WTC11 (cell line): ENCODE results near the gene PTPN7. TPM values are rescaled to one million over a fixed set of nuclear protein-coding genes. Genes with fewer than 3 reads are reported as not detected.
A peak's percentile ranks its signal among the peaks of the same experiment; 100 is the strongest.
"Not testable (repeated sequence)": the region's sequence is repeated elsewhere in the genome, so short reads cannot be mapped to it uniquely, and the experiment has no call there.

Experiments
- ATAC-seq: fragments of 200-7000 bp; cut with Tn5 transposase; 2 replicates; pipeline ENCODE4 v1.10.0; 2021; ENCODE audit warnings: mild to moderate bottlenecking, moderate library complexity
- CTCF ChIA-PET: fragments of 300-600 bp; sonication (Branson Sonifier 250); formaldehyde crosslinking; loops from one replicate; lab custom pipeline; 2021; ENCODE audit warnings: antibody characterized with exemption; lab: Charles Lee
- POLR2A ChIA-PET: fragments of 350-600 bp; sonication (Branson Sonifier 250); formaldehyde crosslinking; loops from one replicate; lab custom pipeline; 2021; ENCODE audit warnings: antibody characterized with exemption; lab: Charles Lee
- DNase-seq: peaks from one replicate; pipeline ENCODE4 v3.0.0; 2021; ENCODE audit warnings: low spot score
- H3K27ac Mint-ChIP-seq: 2 replicates; pipeline ENCODE4 v1.8.0; 2021; ENCODE audit warnings: mixed read lengths
- H3K27me3 Mint-ChIP-seq: 2 replicates; pipeline ENCODE4 v1.8.0; 2021; ENCODE audit warnings: low read depth, mild to moderate bottlenecking, moderate library complexity, mixed read lengths
- H3K36me3 Mint-ChIP-seq: 2 replicates; pipeline ENCODE4 v1.8.0; 2021; ENCODE audit warnings: mixed read lengths
- H3K4me1 Mint-ChIP-seq: 2 replicates; pipeline ENCODE4 v1.8.0; 2022; ENCODE audit warnings: mixed read lengths
- H3K4me3 Mint-ChIP-seq: 2 replicates; pipeline ENCODE4 v1.8.0; 2021; ENCODE audit warnings: mild to moderate bottlenecking, moderate library complexity, mixed read lengths
- H3K9me3 Mint-ChIP-seq: 2 replicates; pipeline ENCODE4 v1.8.0; 2021; ENCODE audit warnings: mixed read lengths
- CTCF ChIP-seq: fragments of 200-600 bp; IDR thresholded peaks from 2 replicates; pipeline ENCODE4 v1.8.0; 2022; ENCODE audit warnings: antibody characterized with exemption
- IRF1 ChIP-seq: sonication (generic); formaldehyde crosslinking; IDR thresholded peaks from 2 replicates; pipeline ENCODE4 v1.8.0; 2023; ENCODE audit warnings: missing genetic modification reagents
- JAZF1 ChIP-seq: fragments of 250-450 bp; sonication (Bioruptor Pico); IDR thresholded peaks from 2 replicates; pipeline ENCODE4 v1.9.0; 2021; ENCODE audit warnings: moderate library complexity, mild to moderate bottlenecking, inconsistent platforms
- KAT7 ChIP-seq: sonication (generic); formaldehyde crosslinking; IDR thresholded peaks from 2 replicates; pipeline ENCODE4 v1.8.1; 2023; ENCODE audit warnings: missing genetic modification reagents, mild to moderate bottlenecking, borderline replicate concordance
- MLX ChIP-seq: sonication (generic); formaldehyde crosslinking; IDR thresholded peaks from 2 replicates; pipeline ENCODE4 v1.8.1; 2023; ENCODE audit warnings: mild to moderate bottlenecking, missing genetic modification reagents, moderate library complexity
- NR1H2 ChIP-seq: sonication (generic); formaldehyde crosslinking; IDR thresholded peaks from 2 replicates; pipeline ENCODE4 v1.9.0; 2021; ENCODE audit warnings: mild to moderate bottlenecking, moderate library complexity, missing genetic modification reagents
- ZNF138 ChIP-seq: sonication (generic); formaldehyde crosslinking; conservative IDR thresholded peaks from 2 replicates; pipeline ENCODE4 v1.8.1; 2022; ENCODE audit warnings: mild to moderate bottlenecking, moderate library complexity, missing genetic modification reagents
- ZNF416 ChIP-seq: fragments of 250-450 bp; sonication (Bioruptor Pico); IDR thresholded peaks from 2 replicates; pipeline ENCODE4 v1.9.0; 2021; ENCODE audit warnings: mild to moderate bottlenecking, inconsistent platforms
- total RNA-seq: library from RNA; stranded (reverse); gene quantifications from 3 replicates; pipeline ENCODE4 v1.2.3, GENCODE V29; 2021
- TF ChIP-seq, protein P1 (sequence below): sonication (generic); formaldehyde crosslinking; IDR thresholded peaks from 2 replicates; pipeline ENCODE4 v1.8.1; 2023; ENCODE audit warnings: mild to moderate bottlenecking, missing genetic modification reagents, moderate library complexity
- TF ChIP-seq, protein P2 (sequence below): fragments of 250-450 bp; sonication (Bioruptor Pico); IDR thresholded peaks from 2 replicates; pipeline ENCODE4 v2.1.2; 2022; ENCODE audit warnings: mild to moderate bottlenecking, moderate library complexity
- TF ChIP-seq, protein P3 (sequence below): sonication (generic); formaldehyde crosslinking; IDR thresholded peaks from 2 replicates; pipeline ENCODE4 v1.8.0; 2022; ENCODE audit warnings: missing genetic modification reagents
- TF ChIP-seq, protein P4 (sequence below): sonication (generic); formaldehyde crosslinking; IDR thresholded peaks from 2 replicates; pipeline ENCODE4 v1.8.1; 2022; ENCODE audit warnings: low read depth, missing genetic modification reagents, borderline replicate concordance

PTPN7 gene
- total RNA-seq, 1 experiment from 2014 or later, result 0.98 TPM

- TF ChIP-seq, protein P1, sequence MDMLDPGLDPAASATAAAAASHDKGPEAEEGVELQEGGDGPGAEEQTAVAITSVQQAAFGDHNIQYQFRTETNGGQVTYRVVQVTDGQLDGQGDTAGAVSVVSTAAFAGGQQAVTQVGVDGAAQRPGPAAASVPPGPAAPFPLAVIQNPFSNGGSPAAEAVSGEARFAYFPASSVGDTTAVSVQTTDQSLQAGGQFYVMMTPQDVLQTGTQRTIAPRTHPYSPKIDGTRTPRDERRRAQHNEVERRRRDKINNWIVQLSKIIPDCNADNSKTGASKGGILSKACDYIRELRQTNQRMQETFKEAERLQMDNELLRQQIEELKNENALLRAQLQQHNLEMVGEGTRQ (CRISPR knock-in tag), result no peak
- TF ChIP-seq ZNF416 (no peak), MLX (no peak), NR1H2 (CRISPR knock-in tag) (no peak), CTCF (peak; percentile 80), ZNF138 (no peak), JAZF1 (CRISPR knock-in tag) (no peak), KAT7 (CRISPR knock-in tag) (no peak)
- TF ChIP-seq, protein P2, sequence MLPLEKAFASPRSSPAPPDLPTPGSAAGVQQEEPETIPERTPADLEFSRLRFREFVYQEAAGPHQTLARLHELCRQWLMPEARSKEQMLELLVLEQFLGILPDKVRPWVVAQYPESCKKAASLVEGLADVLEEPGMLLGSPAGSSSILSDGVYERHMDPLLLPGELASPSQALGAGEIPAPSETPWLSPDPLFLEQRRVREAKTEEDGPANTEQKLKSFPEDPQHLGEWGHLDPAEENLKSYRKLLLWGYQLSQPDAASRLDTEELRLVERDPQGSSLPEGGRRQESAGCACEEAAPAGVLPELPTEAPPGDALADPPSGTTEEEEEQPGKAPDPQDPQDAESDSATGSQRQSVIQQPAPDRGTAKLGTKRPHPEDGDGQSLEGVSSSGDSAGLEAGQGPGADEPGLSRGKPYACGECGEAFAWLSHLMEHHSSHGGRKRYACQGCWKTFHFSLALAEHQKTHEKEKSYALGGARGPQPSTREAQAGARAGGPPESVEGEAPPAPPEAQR (CRISPR knock-in tag), result no peak
- TF ChIP-seq, all 79 proteins: peak for 4
Measured at GRCh38 chr1:202192770-202193613, 32.6 kb upstream of the PTPN7 start (continued).

DNA sequence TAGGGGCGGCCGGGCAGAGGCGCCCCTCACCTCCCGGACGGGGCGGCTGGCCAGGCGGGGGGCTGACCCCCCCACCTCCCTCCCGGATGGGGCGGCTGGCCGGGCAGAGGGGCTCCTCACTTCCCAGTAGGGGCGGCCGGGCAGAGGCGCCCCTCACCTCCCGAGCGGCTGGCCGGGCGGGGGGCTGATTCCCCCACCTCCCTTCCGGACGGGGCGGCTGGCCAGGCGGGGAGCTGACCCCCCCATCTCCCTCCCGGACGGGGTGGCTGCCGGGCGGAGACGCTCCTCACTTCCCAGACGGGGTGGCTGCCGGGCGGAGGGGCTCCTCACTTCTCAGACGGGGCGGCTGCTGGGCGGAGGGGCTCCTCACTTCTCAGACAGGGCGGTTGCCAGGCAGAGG, 31.0 kb upstream of the PTPN7 start:
- H3K27ac Mint-ChIP-seq, POLR2A ChIA-PET, H3K36me3 Mint-ChIP-seq, ATAC-seq, H3K9me3 Mint-ChIP-seq, DNase-seq, H3K4me3 Mint-ChIP-seq, CTCF ChIA-PET, H3K4me1 Mint-ChIP-seq: not testable (repeated sequence)
- peaks cover 33% of the 10 kb centered on the region for H3K27me3 Mint-ChIP-seq

DNA sequence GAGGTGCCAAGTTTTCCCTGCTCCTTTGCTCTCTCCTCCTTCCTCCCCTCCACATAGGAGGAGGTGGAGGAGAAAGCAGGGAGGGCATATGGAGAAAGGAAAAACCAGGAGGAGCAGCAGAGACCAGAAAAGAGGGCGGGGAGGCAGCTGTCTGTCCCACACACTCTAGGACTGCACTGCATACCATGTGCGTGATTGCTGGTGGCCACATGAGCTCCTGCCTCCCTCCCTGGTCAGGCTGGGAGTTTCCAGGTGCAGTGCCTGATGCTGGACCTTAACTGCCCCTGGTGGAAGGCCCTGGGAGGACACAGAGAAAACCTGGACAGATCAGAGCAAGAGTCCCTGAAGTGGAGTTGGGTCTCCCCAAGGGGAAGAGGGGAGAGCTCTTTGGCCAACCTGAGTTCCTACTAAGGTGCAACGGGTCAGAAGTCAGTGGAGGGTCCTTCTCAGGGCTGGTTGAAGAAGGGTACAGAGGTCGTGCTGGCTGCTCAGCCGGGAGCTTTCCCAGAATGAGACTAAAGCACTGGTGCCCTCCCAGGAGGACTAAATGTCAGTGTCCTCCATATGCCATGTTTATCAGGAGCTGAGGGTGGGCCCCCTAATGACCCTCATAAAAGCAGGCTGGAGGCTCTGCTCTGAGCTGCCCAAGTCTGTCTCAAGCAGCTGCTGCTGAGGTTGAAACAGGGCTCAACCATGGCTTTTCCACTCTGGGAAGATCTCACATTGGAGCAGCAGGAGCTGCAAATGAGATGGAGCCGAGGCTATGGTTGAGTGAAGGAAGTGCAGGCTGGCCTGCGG, 29.7 kb upstream of the PTPN7 start:
- H3K4me1 Mint-ChIP-seq, result peaks cover 4% of the 10 kb centered on the region
- ChIA-PET POLR2A (no interaction called here), CTCF (interaction anchor here (0.6 to 3.8 kb wide), 32 partner anchors 10 to 530 kb away, joined by 3 to 49 read pairs (median 6); partner anchors contain the start of genes GPR37L1, PTPN7 and UBE2T)
- no peak overlapping the region for H3K27ac Mint-ChIP-seq
- H3K4me3 Mint-ChIP-seq, result no peak overlapping the region
- DNase-seq (peak; percentile 42), ATAC-seq (no peak)
- no peak for TF ChIP-seq IRF1 (CRISPR knock-in tag)
- TF ChIP-seq, protein P3, sequence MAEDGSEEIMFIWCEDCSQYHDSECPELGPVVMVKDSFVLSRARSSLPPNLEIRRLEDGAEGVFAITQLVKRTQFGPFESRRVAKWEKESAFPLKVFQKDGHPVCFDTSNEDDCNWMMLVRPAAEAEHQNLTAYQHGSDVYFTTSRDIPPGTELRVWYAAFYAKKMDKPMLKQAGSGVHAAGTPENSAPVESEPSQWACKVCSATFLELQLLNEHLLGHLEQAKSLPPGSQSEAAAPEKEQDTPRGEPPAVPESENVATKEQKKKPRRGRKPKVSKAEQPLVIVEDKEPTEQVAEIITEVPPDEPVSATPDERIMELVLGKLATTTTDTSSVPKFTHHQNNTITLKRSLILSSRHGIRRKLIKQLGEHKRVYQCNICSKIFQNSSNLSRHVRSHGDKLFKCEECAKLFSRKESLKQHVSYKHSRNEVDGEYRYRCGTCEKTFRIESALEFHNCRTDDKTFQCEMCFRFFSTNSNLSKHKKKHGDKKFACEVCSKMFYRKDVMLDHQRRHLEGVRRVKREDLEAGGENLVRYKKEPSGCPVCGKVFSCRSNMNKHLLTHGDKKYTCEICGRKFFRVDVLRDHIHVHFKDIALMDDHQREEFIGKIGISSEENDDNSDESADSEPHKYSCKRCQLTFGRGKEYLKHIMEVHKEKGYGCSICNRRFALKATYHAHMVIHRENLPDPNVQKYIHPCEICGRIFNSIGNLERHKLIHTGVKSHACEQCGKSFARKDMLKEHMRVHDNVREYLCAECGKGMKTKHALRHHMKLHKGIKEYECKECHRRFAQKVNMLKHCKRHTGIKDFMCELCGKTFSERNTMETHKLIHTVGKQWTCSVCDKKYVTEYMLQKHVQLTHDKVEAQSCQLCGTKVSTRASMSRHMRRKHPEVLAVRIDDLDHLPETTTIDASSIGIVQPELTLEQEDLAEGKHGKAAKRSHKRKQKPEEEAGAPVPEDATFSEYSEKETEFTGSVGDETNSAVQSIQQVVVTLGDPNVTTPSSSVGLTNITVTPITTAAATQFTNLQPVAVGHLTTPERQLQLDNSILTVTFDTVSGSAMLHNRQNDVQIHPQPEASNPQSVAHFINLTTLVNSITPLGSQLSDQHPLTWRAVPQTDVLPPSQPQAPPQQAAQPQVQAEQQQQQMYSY, result peak; percentile 65; the same call in 1 of the 2 replicates
- TF ChIP-seq, protein P4, sequence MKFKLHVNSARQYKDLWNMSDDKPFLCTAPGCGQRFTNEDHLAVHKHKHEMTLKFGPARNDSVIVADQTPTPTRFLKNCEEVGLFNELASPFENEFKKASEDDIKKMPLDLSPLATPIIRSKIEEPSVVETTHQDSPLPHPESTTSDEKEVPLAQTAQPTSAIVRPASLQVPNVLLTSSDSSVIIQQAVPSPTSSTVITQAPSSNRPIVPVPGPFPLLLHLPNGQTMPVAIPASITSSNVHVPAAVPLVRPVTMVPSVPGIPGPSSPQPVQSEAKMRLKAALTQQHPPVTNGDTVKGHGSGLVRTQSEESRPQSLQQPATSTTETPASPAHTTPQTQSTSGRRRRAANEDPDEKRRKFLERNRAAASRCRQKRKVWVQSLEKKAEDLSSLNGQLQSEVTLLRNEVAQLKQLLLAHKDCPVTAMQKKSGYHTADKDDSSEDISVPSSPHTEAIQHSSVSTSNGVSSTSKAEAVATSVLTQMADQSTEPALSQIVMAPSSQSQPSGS (CRISPR knock-in tag), result no peak
- no peaks in the 10 kb centered on the region for H3K9me3 Mint-ChIP-seq
- H3K36me3 Mint-ChIP-seq, result no peaks in the 10 kb centered on the region
- H3K27me3 Mint-ChIP-seq, result peaks cover 21% of the 10 kb centered on the region
